CD4-positive, alpha-beta T cell (primary cell): ENCODE data around the gene PIP5K1B. TPM values are rescaled to one million over a fixed set of nuclear protein-coding genes. Genes with fewer than 3 reads are reported as not detected.

Experiments used
- ATAC-seq: fragments of 200-7000 bp; cut with Tn5 transposase; one replicate; pipeline ENCODE4 v1.10.0; 2022; ENCODE audit warnings: mild to moderate bottlenecking; ENCODE audit not compliant: poor library complexity
- CTCF ChIA-PET: fragments of 350-600 bp; sonication (Branson Sonifier 250); formaldehyde crosslinking; loops from one replicate; lab custom pipeline; 2021; ENCODE audit warnings: antibody characterized with exemption, inconsistent platforms; lab: Charles Lee
- POLR2A ChIA-PET: fragments of 350-600 bp; sonication (Branson Sonifier 250); formaldehyde crosslinking; loops from one replicate; lab custom pipeline; 2021; ENCODE audit warnings: antibody characterized with exemption, inconsistent platforms; lab: Charles Lee
- DNase-seq, 14 experiments: peaks; one replicate each; pipeline ENCODE4 v3.0.0-alpha.2; 2013 to 2020; ENCODE audit warnings: mixed read lengths in 2 of 14
- H3K27ac ChIP-seq, 2 donors: one replicate each; pipeline versions ENCODE4 v1.5.1 to v1.7.0; 2013; ENCODE audit warnings: low read length in 2 of 2, low read depth in 1 of 2, mild to moderate bottlenecking in 1 of 2
- H3K27me3 ChIP-seq, 2 experiments: 1 replicate in 1 of 2; 2 replicates in 1 of 2; pipeline versions ENCODE4 v1.6.1 to v1.7.0; 2013; ENCODE audit warnings: low read length in 2 of 2, control low read depth in 1 of 2, mild to moderate bottlenecking in 1 of 2, moderate library complexity in 1 of 2; ENCODE audit not compliant: insufficient read depth in 2 of 2, control insufficient read depth in 1 of 2
- H3K36me3 ChIP-seq: one replicate; pipeline ENCODE4 v1.6.1; 2013; ENCODE audit warnings: low read length, control low read depth; ENCODE audit not compliant: insufficient read depth
- H3K4me1 ChIP-seq: one replicate; pipeline ENCODE4 v1.6.1; 2013; ENCODE audit warnings: low read length, control low read depth; ENCODE audit not compliant: insufficient read depth
- H3K4me3 ChIP-seq: one replicate; pipeline ENCODE4 v1.5.1; 2013; ENCODE audit warnings: mild to moderate bottlenecking, low read length, moderate library complexity
- H3K9me3 ChIP-seq, 2 experiments: 1 replicate in 1 of 2; 2 replicates in 1 of 2; pipeline versions ENCODE4 v1.6.1 to v1.7.0; 2013; ENCODE audit warnings: low read length in 2 of 2, mild to moderate bottlenecking in 2 of 2, control low read depth in 1 of 2, moderate library complexity in 1 of 2; ENCODE audit not compliant: control insufficient read depth in 1 of 2, insufficient read depth in 1 of 2
- H3K27ac Mint-ChIP-seq: one replicate; pipeline ENCODE4 v1.8.0; 2020; ENCODE audit warnings: mixed read lengths
- H3K27me3 Mint-ChIP-seq: one replicate; pipeline ENCODE4 v1.8.0; 2021; ENCODE audit warnings: mixed read lengths
- H3K36me3 Mint-ChIP-seq: one replicate; pipeline ENCODE4 v1.8.0; 2021; ENCODE audit warnings: low read depth, mixed read lengths
- H3K4me1 Mint-ChIP-seq: one replicate; pipeline ENCODE4 v1.8.0; 2021; ENCODE audit warnings: low read depth, mixed read lengths
- H3K4me3 Mint-ChIP-seq: one replicate; pipeline ENCODE4 v1.8.0; 2020; ENCODE audit warnings: mild to moderate bottlenecking, mixed read lengths
- H3K9me3 Mint-ChIP-seq: one replicate; pipeline ENCODE4 v1.8.0; 2020; ENCODE audit warnings: mixed read lengths
- intact Hi-C, 2 experiments: fragments of 100-400 bp; cut with DNase I in 1 of 2; cut with micrococcal nuclease in 1 of 2; formaldehyde crosslinking; loops; one replicate each; pipeline versions ENCODE4 v1.15.1 to v1.9.0; 2023 to 2025; cut with DNase I, micrococcal nuclease
- total RNA-seq, 174 experiments: library from RNA in 2 of 174; stranded (reverse) in 2 of 174; gene quantifications; one replicate each; pipeline ENCODE4 v1.2.3 and lab custom pipeline; 2021 to 2026
- TF ChIP-seq, protein P1 (sequence below): fragments of 200-600 bp; IDR thresholded peaks from one replicate; pipeline ENCODE4 v1.8.0; 2022; ENCODE audit warnings: antibody characterized with exemption, mild to moderate bottlenecking

PIP5K1B gene
- total RNA-seq, 2 experiments from 2014 or later, result not detected

- no peak overlapping the region for H3K27ac Mint-ChIP-seq
- no peaks in the 10 kb centered on the region for H3K9me3 ChIP-seq
- CTCF ChIA-PET, result no interaction called here
- no peaks in the 10 kb centered on the region for H3K27me3 ChIP-seq
- H3K4me1 ChIP-seq, result peaks cover under 1% of the 10 kb centered on the region
- ATAC-seq (no peak), DNase-seq (no peak)
- H3K27ac ChIP-seq, result no peak overlapping the region
- H3K36me3 Mint-ChIP-seq, result no peaks in the 10 kb centered on the region
- no peaks in the 10 kb centered on the region for H3K36me3 ChIP-seq
- POLR2A ChIA-PET, result no interaction called here
- H3K4me3 Mint-ChIP-seq, result no peak overlapping the region
- intact Hi-C loops, result no loop called here
- no peak overlapping the region for H3K4me3 ChIP-seq
- TF ChIP-seq, protein P1, sequence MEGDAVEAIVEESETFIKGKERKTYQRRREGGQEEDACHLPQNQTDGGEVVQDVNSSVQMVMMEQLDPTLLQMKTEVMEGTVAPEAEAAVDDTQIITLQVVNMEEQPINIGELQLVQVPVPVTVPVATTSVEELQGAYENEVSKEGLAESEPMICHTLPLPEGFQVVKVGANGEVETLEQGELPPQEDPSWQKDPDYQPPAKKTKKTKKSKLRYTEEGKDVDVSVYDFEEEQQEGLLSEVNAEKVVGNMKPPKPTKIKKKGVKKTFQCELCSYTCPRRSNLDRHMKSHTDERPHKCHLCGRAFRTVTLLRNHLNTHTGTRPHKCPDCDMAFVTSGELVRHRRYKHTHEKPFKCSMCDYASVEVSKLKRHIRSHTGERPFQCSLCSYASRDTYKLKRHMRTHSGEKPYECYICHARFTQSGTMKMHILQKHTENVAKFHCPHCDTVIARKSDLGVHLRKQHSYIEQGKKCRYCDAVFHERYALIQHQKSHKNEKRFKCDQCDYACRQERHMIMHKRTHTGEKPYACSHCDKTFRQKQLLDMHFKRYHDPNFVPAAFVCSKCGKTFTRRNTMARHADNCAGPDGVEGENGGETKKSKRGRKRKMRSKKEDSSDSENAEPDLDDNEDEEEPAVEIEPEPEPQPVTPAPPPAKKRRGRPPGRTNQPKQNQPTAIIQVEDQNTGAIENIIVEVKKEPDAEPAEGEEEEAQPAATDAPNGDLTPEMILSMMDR, result no peak
- no peaks in the 10 kb centered on the region for H3K9me3 Mint-ChIP-seq
- peaks cover 5% of the 10 kb centered on the region for H3K27me3 Mint-ChIP-seq
- peaks cover under 1% of the 10 kb centered on the region for H3K4me1 Mint-ChIP-seq
These were observed 299.8 kb downstream of the PIP5K1B start for GRCh38 chr9:69004836-69005235.

GRCh38 chr9:69009708-69010107 is 304.7 kb downstream of the PIP5K1B start:
- TF ChIP-seq, protein P1, result no peak
- ChIA-PET POLR2A (interaction anchor here (1.3 kb wide), 1 partner anchor 10 kb away, joined by 4 read pairs; no protein-coding TSS in a partner anchor), CTCF (interaction anchor here (0.7 kb wide), 1 partner anchor 16 kb away, joined by 3 read pairs; no protein-coding TSS in a partner anchor)
- H3K9me3 Mint-ChIP-seq, result no peaks in the 10 kb centered on the region
- no peaks in the 10 kb centered on the region for H3K36me3 ChIP-seq
- DNase-seq (no peak), ATAC-seq (no peak)
- intact Hi-C loops, result no loop called here
- peaks cover 10% of the 10 kb centered on the region for H3K4me1 ChIP-seq
- peaks cover 8% of the 10 kb centered on the region for H3K4me1 Mint-ChIP-seq
- H3K36me3 Mint-ChIP-seq, result no peaks in the 10 kb centered on the region
- H3K27ac Mint-ChIP-seq, result no peak overlapping the region
- H3K27me3 Mint-ChIP-seq, result peaks cover 21% of the 10 kb centered on the region
- no peak overlapping the region for H3K4me3 ChIP-seq
- peaks cover 0 to 7% of the 10 kb centered on the region in 2 experiments for H3K9me3 ChIP-seq
- H3K4me3 Mint-ChIP-seq, result no peak overlapping the region
- no peak overlapping the region for H3K27ac ChIP-seq
- H3K27me3 ChIP-seq, result peaks cover 0 to 10% of the 10 kb centered on the region in 2 experiments

DNA sequence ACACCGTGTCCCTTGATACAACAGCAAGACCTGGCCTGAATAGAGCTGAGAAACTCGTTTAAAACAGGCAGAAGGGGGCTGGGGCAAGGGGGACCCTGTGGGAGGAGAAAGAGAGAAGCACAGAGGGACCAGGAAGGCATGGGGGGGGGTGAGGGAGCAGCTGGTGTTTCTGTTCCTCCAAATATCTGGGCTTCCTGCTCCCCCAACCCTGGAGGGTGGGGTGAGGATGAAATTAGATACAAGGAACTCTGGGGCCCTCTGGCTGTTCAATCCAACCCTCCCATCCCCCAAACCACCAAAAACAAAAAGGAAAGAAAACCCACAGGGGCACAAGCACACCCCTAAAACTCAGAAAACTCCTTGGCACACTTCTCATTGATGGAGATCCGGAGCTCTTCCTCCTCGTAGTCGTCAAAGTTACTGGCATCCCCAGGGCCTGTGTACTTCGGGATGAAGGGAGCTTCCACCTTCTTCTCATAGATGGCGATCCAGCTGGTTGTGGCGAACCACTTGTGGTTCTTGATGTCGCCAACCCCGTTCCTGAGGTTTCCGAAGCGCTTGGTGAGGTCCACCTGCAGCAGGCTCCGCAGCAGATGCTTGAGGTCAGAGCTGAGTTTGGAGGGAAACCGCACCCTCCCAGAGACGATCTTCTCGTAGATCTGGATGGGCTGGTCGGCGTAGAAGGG is 307.8 kb downstream of the PIP5K1B start:
- no peaks in the 10 kb centered on the region for H3K9me3 Mint-ChIP-seq
- ChIA-PET CTCF (interaction anchor here (1.1 kb wide), 1 partner anchor 22 kb away, joined by 6 read pairs; the partner anchor contains the start of gene FXN), POLR2A (no interaction called here)
- no peak overlapping the region for H3K27ac ChIP-seq
- peaks cover 0 to 10% of the 10 kb centered on the region in 2 experiments for H3K27me3 ChIP-seq
- H3K4me3 Mint-ChIP-seq, result no peak overlapping the region
- H3K27me3 Mint-ChIP-seq, result peaks cover 19% of the 10 kb centered on the region
- TF ChIP-seq, protein P1, result no peak
- H3K4me1 Mint-ChIP-seq, result peaks cover 8% of the 10 kb centered on the region
- no peaks in the 10 kb centered on the region for H3K36me3 Mint-ChIP-seq
- DNase-seq, result peak in 1 of 14 experiments; percentile 31
- no peak for ATAC-seq
- no peak overlapping the region for H3K27ac Mint-ChIP-seq
- H3K36me3 ChIP-seq, result no peaks in the 10 kb centered on the region
- H3K9me3 ChIP-seq, result peaks cover 0 to 7% of the 10 kb centered on the region in 2 experiments
- H3K4me3 ChIP-seq, result no peak overlapping the region
- intact Hi-C loops, result no loop called here
- peaks cover 10% of the 10 kb centered on the region for H3K4me1 ChIP-seq
